ENCODE data around the gene POPDC3.

The POPDC3 gene

DNA sequence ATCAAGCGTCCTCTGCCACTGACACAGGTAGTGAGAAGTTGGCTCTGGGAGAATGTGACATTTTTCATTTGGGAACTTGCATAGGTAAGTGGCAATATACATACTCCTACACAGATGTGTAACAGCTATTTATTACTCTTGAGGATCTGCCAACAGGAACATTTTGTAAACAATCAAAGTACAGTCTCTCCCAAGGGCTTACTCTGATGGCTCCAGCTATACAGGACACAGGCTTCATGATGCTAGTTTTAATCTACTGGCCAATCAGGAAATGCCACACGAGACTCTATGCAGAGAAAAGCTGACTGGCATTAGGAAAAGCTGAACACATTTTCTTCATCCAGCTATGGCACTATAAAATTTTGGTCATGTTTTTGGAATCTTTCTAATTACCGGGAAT is 57.8 kb downstream of the POPDC3 start:
- in situ Hi-C loops (cut with HindIII; ENCODE audit: low sequenced_read_pairs), result no loop called here
- DNase-seq (ENCODE audit: low read depth), result no peak
- H3K4me3 ChIP-seq (ENCODE audit: low read depth, low read length), result no peak overlapping the region
- TF ChIP-seq, protein P1, sequence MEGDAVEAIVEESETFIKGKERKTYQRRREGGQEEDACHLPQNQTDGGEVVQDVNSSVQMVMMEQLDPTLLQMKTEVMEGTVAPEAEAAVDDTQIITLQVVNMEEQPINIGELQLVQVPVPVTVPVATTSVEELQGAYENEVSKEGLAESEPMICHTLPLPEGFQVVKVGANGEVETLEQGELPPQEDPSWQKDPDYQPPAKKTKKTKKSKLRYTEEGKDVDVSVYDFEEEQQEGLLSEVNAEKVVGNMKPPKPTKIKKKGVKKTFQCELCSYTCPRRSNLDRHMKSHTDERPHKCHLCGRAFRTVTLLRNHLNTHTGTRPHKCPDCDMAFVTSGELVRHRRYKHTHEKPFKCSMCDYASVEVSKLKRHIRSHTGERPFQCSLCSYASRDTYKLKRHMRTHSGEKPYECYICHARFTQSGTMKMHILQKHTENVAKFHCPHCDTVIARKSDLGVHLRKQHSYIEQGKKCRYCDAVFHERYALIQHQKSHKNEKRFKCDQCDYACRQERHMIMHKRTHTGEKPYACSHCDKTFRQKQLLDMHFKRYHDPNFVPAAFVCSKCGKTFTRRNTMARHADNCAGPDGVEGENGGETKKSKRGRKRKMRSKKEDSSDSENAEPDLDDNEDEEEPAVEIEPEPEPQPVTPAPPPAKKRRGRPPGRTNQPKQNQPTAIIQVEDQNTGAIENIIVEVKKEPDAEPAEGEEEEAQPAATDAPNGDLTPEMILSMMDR (IDR thresholded peaks at IDR 0.05; ENCODE audit: low read depth, low read length, missing control alignments), result no peak

- in situ Hi-C loops (cut with HindIII; ENCODE audit: low sequenced_read_pairs), result no loop called here
- H3K4me3 ChIP-seq (ENCODE audit: low read depth, low read length), result no peak overlapping the region
- DNase-seq (ENCODE audit: low read depth), result no peak
These were observed 59.2 kb downstream of the POPDC3 start for GRCh38 chr6:105120570-105120969.

GRCh38 chr6:105116150-105116549 is 63.7 kb downstream of the POPDC3 start:
- no peak for DNase-seq (ENCODE audit: low read depth)
- H3K4me3 ChIP-seq (ENCODE audit: low read depth, low read length), result no peak overlapping the region
- in situ Hi-C loops (cut with HindIII; ENCODE audit: low sequenced_read_pairs), result no loop called here
- TF ChIP-seq, protein P1 (IDR thresholded peaks at IDR 0.05; ENCODE audit: low read depth, low read length, missing control alignments), result no peak

More at GRCh38 chr6:105120570-105120969, 59.2 kb downstream of the POPDC3 start:
- TF ChIP-seq, protein P1 (IDR thresholded peaks at IDR 0.05; ENCODE audit: low read depth, low read length, missing control alignments), result no peak

- in situ Hi-C loops (cut with HindIII; ENCODE audit: low sequenced_read_pairs), result no loop called here
- no peak overlapping the region for H3K4me3 ChIP-seq (ENCODE audit: low read depth, low read length)
- DNase-seq (ENCODE audit: low read depth), result no peak
- TF ChIP-seq, protein P1 (IDR thresholded peaks at IDR 0.05; ENCODE audit: low read depth, low read length, missing control alignments), result no peak
These were observed 66.4 kb downstream of the POPDC3 start for GRCh38 chr6:105113422-105113821.

DNA sequence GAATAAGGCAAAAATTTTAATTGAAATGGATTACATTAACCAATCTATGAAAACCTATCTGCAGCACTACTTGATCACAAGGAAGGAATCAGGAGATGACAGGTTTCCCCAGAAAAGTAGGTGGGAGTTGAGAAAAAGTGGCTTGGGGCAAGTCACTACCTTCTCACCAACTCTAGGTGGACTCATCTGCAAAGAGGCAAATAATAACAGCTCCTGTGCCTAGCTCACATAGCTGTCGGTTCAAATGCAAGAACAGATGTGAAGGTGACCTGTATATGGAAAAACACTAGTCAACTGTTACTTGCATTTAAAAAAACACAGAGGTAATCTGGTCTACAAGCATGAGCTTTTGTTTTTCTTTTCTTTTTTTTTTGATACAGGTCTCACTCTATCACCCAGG is 67.2 kb downstream of the POPDC3 start:
- no peak overlapping the region for H3K4me3 ChIP-seq (ENCODE audit: low read depth, low read length)
- no peak for DNase-seq (ENCODE audit: low read depth)
- TF ChIP-seq, protein P1 (IDR thresholded peaks at IDR 0.05; ENCODE audit: low read depth, low read length, missing control alignments), result no peak
- in situ Hi-C loops (cut with HindIII; ENCODE audit: low sequenced_read_pairs), result no loop called here

DNA sequence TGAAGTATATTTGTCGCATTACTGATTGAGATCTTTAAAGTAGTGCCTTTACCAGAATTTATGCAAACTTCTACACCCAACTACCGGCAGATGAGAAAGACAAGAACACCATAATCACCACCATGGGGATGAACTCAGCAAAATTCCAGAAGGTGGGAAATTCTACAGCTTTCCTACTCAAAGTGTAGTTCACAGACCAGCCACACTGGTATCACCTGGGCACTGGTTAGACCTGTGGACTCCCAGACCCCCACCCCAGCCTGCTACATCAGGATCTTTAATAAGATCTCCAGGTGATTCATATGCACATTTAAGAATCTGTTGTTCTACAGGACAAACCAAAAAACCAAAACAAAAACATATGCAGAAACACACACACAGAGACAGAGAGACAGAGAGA is 67.9 kb downstream of the POPDC3 start:
- H3K4me3 ChIP-seq (ENCODE audit: low read depth, low read length), result no peak overlapping the region
- TF ChIP-seq, protein P1 (IDR thresholded peaks at IDR 0.05; ENCODE audit: low read depth, low read length, missing control alignments), result no peak
- DNase-seq (ENCODE audit: low read depth), result no peak
- in situ Hi-C loops (cut with HindIII; ENCODE audit: low sequenced_read_pairs), result no loop called here

DNA sequence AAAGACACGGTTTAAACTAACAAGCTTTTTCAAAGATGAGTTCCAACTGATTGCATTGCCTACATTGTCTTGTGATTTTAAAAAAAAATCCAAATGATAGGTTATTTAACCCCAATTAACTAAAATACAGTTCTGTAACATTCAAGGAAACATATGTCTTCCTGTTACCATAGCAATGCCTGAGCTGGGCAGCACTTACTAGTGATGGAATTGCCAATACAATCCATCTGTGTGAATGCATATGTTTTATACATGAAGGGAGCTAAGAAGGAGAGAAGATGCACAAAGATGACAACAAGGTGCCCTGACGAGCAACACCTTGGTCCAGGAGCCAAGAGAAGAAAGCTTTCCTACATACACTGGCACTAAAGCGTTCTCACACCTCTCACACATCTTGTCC is 68.7 kb downstream of the POPDC3 start:
- in situ Hi-C loops (cut with HindIII; ENCODE audit: low sequenced_read_pairs), result no loop called here
- DNase-seq (ENCODE audit: low read depth), result no peak
- TF ChIP-seq, protein P1 (IDR thresholded peaks at IDR 0.05; ENCODE audit: low read depth, low read length, missing control alignments), result no peak
- no peak overlapping the region for H3K4me3 ChIP-seq (ENCODE audit: low read depth, low read length)

All from astrocyte of the cerebellum (primary cell).